ENCODE measurements around the gene DBH.

DBH gene

DNA sequence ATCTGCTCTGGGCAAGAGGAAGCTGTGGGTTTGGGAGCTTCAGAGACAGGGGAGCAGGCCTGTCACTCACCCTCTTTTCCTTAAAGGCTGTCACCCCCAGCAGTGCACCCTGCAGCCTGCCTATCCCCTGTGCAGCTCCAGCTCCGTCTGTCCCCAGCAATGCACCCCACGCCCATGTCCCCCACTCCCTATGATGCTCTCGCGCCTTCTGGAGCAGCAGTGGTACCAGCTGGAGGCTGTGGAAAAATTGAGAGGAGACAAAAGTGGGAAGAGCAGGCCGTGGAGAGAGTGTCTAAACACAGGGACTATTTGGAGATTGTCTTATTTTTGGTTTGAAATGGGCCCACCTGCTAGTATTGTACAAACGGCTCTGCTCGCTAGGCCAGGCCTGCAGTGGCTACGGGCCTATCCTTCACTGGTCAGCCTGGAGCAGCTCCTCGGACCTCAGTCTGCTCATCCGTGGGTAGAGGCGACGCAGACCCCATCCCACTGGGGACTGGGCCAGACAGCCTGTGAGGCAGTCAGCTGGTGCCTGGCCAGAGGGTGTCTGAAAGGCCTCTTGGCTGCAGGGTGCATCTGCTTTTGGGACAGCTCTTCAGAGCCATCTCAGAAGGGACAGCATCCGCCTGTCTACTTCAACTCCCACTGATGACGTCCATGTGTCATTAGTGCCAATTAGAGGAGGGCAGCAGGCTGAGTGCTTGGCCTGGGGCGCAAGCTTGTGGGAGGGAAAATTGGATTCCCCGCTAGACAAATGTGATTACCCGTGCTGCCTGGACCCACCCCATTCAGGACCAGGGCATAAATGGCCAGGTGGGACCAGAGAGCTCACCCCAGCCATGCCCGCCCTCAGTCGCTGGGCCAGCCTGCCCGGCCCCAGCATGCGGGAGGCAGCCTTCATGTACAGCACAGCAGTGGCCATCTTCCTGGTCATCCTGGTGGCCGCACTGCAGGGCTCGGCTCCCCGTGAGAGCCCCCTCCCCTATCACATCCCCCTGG, at the start of gene DBH:
Gene DBH (plus strand): TSS at position 831 of the 999 bp plus-strand sequence. CDS start 9 bp downstream, at position 840.
- DNase-seq (ENCODE audit: low spot score): no peak

DNA sequence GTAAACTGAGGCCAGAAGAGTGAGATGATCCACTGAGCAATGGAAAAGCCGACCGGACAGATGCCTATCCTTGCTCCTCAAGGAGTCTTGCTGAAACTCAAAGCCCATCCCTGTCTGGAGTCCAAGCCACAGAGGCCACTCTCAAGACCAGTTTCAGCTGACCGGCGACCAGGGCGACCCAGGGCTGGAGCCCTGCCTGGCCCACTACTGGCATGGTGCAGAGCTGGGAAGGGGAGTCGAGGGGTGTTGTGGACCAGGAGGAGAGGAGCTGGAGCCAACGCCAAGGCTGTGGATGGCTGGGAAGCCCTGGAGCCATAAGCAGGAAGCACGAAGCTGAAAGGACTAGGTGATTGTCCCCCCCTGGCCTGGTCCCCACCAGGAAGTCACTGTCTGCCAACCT, 49.1 kb upstream of the DBH start:
- no peak for DNase-seq (ENCODE audit: low spot score)

GRCh38 chr9:133587466-133587865, 48.7 kb upstream of the DBH start:
- no peak for DNase-seq (ENCODE audit: low spot score)

- DNase-seq (ENCODE audit: low spot score): peak; percentile 52
Measured at GRCh38 chr9:133589454-133590227, 46.5 kb upstream of the DBH start.

DNA sequence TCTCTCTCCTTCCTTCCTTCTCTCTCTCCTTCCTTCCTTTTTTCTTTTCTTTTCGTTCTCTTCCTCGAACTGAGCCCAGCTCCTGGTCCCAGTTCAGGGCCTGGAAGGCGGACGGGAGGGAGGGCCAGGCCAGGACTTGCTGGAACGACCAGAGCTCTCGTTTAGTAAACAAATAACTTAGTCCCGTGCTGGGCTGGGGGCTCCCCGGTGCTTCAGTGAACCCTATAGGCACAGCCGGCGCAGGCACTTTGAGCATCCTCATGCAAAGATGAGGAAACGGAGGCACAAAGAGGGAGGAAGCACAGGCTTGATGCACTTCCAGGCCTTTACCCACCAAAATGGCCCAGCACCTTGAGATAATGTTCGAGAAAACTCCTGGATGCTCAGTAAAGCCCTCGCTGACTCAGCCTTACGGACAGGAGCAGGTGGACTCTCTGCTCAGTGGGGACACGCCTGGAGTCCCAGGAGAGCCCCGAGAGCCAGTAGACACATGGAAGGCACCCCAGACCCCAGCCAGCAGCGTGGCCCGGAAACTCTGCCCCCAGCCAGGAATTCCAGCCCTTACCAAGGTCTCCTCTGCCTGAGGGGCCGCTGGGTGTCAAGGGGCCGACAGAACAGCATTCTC, 45.8 kb upstream of the DBH start:
- no peak for DNase-seq (ENCODE audit: low spot score)

DNA sequence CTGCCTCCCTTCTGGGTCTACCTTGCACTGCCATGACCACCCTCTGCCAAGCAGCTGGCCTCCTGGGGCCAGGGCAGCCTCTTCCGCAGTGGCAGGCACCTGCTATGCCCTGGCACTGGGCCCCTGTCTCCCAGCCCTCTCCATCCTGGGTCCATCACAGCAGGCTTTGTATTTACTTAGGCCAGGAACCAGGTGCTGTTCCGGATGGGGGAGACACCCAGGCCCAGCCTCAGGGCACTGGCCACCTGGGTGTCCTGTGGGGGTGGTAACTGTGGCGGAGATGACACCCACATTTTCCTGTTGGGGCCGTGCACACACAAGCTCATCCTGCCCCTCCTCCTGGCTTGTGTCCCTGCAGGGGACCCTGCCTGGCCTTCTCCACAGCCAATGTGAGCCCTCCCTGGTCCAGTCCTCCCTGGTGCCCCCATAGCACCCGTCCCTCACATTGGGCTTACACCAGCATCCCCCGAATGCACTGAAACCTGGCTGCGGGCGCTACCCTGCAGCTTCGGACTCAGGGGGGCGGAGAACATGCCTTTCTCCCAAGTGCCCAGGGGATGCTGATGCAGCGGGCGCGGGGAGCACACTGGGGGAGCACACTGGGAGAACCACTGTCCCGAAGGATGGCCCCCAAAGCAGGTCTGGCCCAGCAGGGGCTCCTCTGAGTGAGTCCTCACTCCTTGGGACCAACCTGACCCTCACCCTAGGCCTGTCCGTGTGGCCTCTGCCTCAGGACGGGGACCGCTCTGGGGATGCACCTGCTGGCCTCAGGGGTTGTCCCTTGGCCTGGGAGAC, 44.9 kb upstream of the DBH start:
- DNase-seq (ENCODE audit: low spot score): no peak

GRCh38 chr9:133591985-133592384, 44.2 kb upstream of the DBH start:
- DNase-seq (ENCODE audit: low spot score): no peak

DNA sequence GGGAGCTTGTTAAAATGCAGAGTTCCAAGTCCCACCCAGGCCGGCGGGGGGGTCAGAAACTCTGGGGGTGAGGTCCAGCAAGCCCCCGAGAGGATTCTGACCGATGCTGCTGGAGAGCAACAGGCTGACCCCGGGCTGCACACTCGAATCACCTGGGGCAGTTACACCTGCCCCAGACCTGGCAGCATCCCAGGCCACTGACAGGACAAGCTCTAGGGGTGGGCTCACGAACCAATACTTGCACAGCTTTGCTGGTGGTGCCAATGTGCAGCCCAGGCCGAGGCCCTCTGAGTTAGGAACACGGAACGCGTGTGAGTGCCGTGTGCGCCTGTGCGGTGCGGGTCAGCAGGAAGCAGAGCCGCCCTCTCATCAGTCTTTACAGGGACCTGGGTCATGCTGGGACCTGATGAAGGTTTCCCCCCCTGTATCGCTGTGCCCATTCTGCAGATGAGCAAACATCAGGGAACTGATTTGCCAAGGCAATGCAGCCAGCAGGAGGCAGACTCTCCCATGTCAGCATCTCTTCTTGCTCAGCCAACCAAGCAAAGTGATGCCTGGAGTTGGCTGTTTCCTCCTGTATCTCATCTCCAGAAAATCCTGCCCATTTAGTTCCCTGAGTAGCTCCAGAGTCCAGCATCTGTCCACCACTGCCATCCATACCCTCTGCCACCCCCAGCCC, 43.3 kb upstream of the DBH start:
- peak; percentile 56 for DNase-seq (ENCODE audit: low spot score)

GRCh38 chr9:133593587-133594253, 42.4 kb upstream of the DBH start:
- no peak for DNase-seq (ENCODE audit: low spot score)

DNA sequence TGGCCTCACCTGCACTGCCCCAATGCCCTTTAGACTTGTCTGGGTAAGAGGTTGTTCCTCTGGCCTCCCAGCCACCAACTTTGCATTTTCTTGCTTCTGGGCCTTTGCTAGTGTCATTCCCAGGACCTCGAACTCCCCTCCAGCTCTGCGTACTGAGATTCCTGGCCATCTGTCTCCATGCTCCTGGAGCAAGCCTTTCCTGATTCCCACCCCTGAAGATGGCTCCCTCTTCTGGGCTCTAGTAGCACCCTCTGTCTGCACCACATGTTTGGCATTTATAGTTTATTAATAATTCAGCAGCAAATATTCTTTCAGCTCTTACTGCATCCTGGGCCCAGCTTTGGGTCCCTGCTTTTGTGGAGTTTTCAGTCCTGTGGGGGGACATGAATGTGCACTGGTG, 41.9 kb upstream of the DBH start:
- no peak for DNase-seq (ENCODE audit: low spot score)

DNA sequence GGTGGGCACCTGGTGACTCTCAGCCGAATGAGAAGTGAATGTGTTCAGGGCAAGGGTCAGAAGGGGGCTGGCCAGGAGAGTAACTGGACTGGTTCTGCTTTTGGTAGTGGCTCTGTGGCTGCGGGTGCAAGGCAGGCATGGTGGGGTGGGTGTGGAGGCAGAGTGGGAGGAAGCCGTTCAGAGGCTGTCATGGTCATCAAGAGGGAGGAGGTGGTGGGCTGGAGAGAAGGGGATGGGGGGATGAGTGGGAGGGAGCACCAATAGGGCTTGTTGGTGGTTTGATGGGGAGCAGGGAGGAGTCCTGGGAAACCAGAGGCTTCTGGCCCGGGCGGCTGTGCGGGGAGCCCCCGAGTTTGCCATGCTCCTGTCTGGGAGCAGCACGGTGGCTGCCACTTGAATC, 40.3 kb upstream of the DBH start:
- DNase-seq (ENCODE audit: low spot score): no peak

- DNase-seq (ENCODE audit: low spot score): peak; percentile 44
Measured at GRCh38 chr9:133597316-133597957, 38.7 kb upstream of the DBH start.

- DNase-seq (ENCODE audit: low spot score): no peak
Measured at GRCh38 chr9:133598978-133599377, 37.2 kb upstream of the DBH start.

DNA sequence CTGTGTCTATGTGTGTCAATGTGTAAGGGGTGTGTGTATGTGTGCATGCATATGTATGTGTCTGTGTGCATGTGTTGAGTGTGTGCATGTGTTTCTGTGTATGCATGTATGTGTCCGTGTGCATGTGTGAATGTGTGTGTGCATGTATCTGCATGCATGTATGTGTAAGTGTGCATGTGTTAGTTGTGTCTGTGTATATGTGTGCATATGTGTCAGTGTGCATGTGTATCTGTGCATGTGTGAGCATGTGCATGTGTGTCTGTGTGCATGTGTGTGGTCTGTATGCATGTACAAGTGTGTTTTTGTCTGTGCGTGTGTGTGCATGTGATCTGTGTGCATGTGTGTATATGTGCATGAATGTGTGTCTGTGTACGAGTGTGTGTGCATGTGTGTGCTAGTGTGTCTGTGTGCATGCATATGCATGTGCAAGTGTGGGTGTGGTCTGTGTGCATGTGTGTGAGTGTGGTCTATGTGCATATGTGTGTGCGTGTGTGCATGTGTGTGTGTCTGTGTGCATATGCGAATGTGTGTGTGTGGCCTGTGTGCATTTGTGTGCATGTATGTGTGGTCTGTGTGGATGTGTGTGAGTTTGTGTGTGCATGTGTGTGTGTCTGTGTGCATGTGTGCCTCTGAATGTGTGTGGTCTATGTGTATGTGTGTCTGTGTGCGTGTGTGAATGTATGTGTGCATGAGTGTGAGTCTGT, 36.5 kb upstream of the DBH start:
- no peak for DNase-seq (ENCODE audit: low spot score)

- no peak for DNase-seq (ENCODE audit: low spot score)
Measured at GRCh38 chr9:133600739-133601138, 35.4 kb upstream of the DBH start.

DNA sequence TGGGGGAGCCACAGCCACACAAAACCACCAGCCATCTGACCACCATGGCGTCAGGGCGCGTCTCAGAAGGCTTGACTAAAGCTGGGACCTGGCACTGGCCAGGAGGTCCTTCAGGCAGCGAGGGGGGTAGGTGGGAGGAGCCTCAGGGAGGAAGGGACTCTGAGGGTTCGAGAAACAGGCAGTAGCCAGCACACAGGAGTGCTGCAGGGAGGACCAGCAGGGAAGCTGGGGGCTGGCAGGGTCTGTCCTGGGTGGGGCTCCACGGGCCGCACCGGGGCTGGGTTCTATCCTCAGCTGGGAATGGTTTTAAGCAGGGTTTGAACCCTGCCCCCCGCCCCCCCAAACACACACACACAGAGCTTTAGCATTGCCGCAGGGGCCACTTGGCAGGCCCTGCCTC, 34.4 kb upstream of the DBH start:
- no peak for DNase-seq (ENCODE audit: low spot score)

DNA sequence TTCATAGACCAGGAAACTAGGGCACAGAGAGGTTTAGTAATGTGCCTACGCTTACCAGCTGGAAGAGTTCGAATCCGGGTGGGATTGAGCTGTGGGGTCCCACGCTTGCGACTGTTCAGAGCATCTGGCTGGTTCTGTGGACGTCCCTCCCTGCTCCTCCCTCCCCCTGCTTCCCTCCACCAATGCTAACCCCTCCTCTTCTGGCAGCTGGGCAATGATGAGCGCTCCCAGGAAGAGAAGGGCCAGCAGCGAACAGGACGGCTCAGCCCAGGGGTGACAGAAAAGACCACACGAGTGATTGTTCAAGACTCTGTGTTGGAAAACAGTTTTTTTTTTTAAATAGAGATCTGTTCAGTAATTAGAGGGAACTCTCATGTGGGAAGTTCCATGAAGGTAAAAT, 33.9 kb upstream of the DBH start:
- DNase-seq (ENCODE audit: low spot score): no peak

GRCh38 chr9:133603135-133603927, 32.8 kb upstream of the DBH start:
- DNase-seq (ENCODE audit: low spot score): no peak

GRCh38 chr9:133604214-133604613, 31.9 kb upstream of the DBH start:
- DNase-seq (ENCODE audit: low spot score): peak; percentile 45

All from NAMALWA (cell line).